HepG2 (cell line): ENCODE results near the gene ARHGAP30. TPM values are rescaled to one million over a fixed set of nuclear protein-coding genes. Genes with fewer than 3 reads are reported as not detected.

Source experiments
- AFF4 ChIP-seq: sonication (generic); formaldehyde crosslinking; IDR thresholded peaks from 2 replicates; pipeline ENCODE4 v1.4.0; 2020; ENCODE audit warnings: missing genetic modification reagents
- ASH2L ChIP-seq: fragments of 300-600, 200-600 bp; sonication (generic); IDR thresholded peaks from 2 replicates; pipeline ENCODE4 v1.7.0; 2017; ENCODE audit warnings: low read depth, mild to moderate bottlenecking, moderate library complexity, mixed read lengths, low read length; ENCODE audit not compliant: insufficient read length
- ATF1 ChIP-seq: IDR thresholded peaks from 2 replicates; pipeline ENCODE4 v1.6.1; 2016; ENCODE audit warnings: mild to moderate bottlenecking, control low read depth
- DPF2 ChIP-seq: sonication (generic); formaldehyde crosslinking; IDR thresholded peaks from 2 replicates; pipeline ENCODE4 v1.4.0; 2020; ENCODE audit warnings: mild to moderate bottlenecking, low read depth, missing genetic modification reagents, borderline replicate concordance
- GABPB1 ChIP-seq: IDR thresholded peaks from 2 replicates; pipeline ENCODE4 v1.6.1; 2016; ENCODE audit warnings: mild to moderate bottlenecking, missing genetic modification reagents, moderate library complexity, missing compliant biosample characterization
- JUND ChIP-seq: sonication (generic); formaldehyde crosslinking; IDR thresholded peaks from 2 replicates; pipeline ENCODE4 v1.8.0; 2022; ENCODE audit warnings: mild to moderate bottlenecking, missing genetic modification reagents
- MAFF ChIP-seq: IDR thresholded peaks from 2 replicates; pipeline ENCODE4 v1.6.1; 2011; ENCODE audit warnings: low read depth, low read length, improper control_type of control experiment
- RFXAP ChIP-seq: sonication (generic); formaldehyde crosslinking; IDR thresholded peaks from 2 replicates; pipeline ENCODE4 v1.4.0; 2020; ENCODE audit warnings: missing genetic modification reagents, borderline replicate concordance
- SALL1 ChIP-seq: sonication (generic); formaldehyde crosslinking; IDR thresholded peaks from 2 replicates; pipeline ENCODE4 v1.8.0; 2022; ENCODE audit warnings: mild to moderate bottlenecking, missing genetic modification reagents
- SMAD1 ChIP-seq: sonication (generic); formaldehyde crosslinking; IDR thresholded peaks from 2 replicates; pipeline ENCODE4 v1.4.0; 2020; ENCODE audit warnings: missing genetic modification reagents, low read depth, mild to moderate bottlenecking, borderline replicate concordance
- SNAI1 ChIP-seq: sonication (generic); formaldehyde crosslinking; IDR thresholded peaks from 2 replicates; pipeline ENCODE4 v1.5.0; 2020; ENCODE audit warnings: mild to moderate bottlenecking, missing genetic modification reagents, borderline replicate concordance
- SRY ChIP-seq: sonication (generic); formaldehyde crosslinking; IDR thresholded peaks from 2 replicates; pipeline ENCODE4 v1.8.0; 2022; ENCODE audit warnings: mild to moderate bottlenecking, missing genetic modification reagents
- STAT6 ChIP-seq: sonication (generic); formaldehyde crosslinking; IDR thresholded peaks from 2 replicates; pipeline ENCODE4 v1.4.0; 2020; ENCODE audit warnings: missing genetic modification reagents, mild to moderate bottlenecking, borderline replicate concordance
- ZBED4 ChIP-seq: sonication (generic); formaldehyde crosslinking; IDR thresholded peaks from 2 replicates; pipeline ENCODE4 v1.4.0; 2020; ENCODE audit warnings: missing genetic modification reagents, borderline replicate concordance
- ZFP90 ChIP-seq: sonication (generic); formaldehyde crosslinking; IDR thresholded peaks from 2 replicates; pipeline ENCODE4 v1.8.0; 2022; ENCODE audit warnings: missing genetic modification reagents, mild to moderate bottlenecking, inconsistent platforms, borderline replicate concordance
- ZNF180 ChIP-seq: sonication (generic); formaldehyde crosslinking; IDR thresholded peaks from 2 replicates; pipeline ENCODE4 v1.4.0; 2020; ENCODE audit warnings: low read depth, missing genetic modification reagents, borderline replicate concordance
- ZNF784 ChIP-seq: sonication (generic); formaldehyde crosslinking; IDR thresholded peaks from 2 replicates; pipeline ENCODE4 v1.5.1; 2020; ENCODE audit warnings: missing genetic modification reagents, mild to moderate bottlenecking, borderline replicate concordance
- polyA plus RNA-seq, 8 experiments: library from polyadenylated mRNA; depleted of rRNA in 3 of 8; stranded (reverse) in 7 of 8; unstranded in 1 of 8; fragments of >200 nt; fragmentation: Illumina TruSeq in 4 of 8; extraction: Trizol in 4 of 8; gene quantifications; 2 replicates each; pipeline versions ENCODE4 v1.2.1 to v1.2.3, GENCODE V29; 2011 to 2016; ENCODE audit warnings: low read depth in 4 of 8, missing spikeins in 1 of 8, mixed read lengths in 1 of 8; ENCODE audit not compliant: insufficient read depth in 1 of 8
- total RNA-seq, 5 experiments: library from RNA; depleted of rRNA; stranded (reverse); fragments of >200 nt; fragmentation: Illumina TruSeq; extraction: Trizol; gene quantifications; 2 replicates each; pipeline ENCODE4 v1.2.3, GENCODE V29; 2016; ENCODE audit warnings: low read depth in 1 of 5

Gene ARHGAP30
- total and polyA plus RNA-seq, 2 of the 13 experiments (the other 11 are each of a cell fraction or from before 2014, with no cell fraction given), result 0.13 to 0.20 TPM

- TF ChIP-seq ZFP90 (CRISPR knock-in tag), result peak; percentile 86
- TF ChIP-seq ZNF784 (CRISPR knock-in tag), result no peak; the same call in 1 of the 2 replicates
- TF ChIP-seq STAT6 (CRISPR knock-in tag), result peak; percentile 72; the same call in 1 of the 2 replicates
- TF ChIP-seq ASH2L, result peak; percentile 96
- no peak for TF ChIP-seq ZNF180 (CRISPR knock-in tag)
- TF ChIP-seq MAFF, result no peak
- peak; percentile 94 for TF ChIP-seq JUND (CRISPR knock-in tag)
- no peak; the same call in 1 of the 2 replicates for TF ChIP-seq ZBED4 (CRISPR knock-in tag)
- peak; percentile 93 for TF ChIP-seq GABPB1 (CRISPR knock-in tag)
- TF ChIP-seq SMAD1, result 0 out of 2 replicates have a peak, but pooled peaks have one; percentile 38
- TF ChIP-seq SRY (CRISPR knock-in tag), result 0 out of 2 replicates have a peak, but pooled peaks have one; percentile 15
- TF ChIP-seq AFF4 (CRISPR knock-in tag), result no peak
- no peak for TF ChIP-seq SNAI1 (CRISPR knock-in tag)
- peak; percentile 99 for TF ChIP-seq SALL1 (CRISPR knock-in tag)
- TF ChIP-seq ATF1 (CRISPR knock-in tag), result peak; percentile 84
- TF ChIP-seq RFXAP (CRISPR knock-in tag), result peak; percentile 82; the same call in 1 of the 2 replicates
- TF ChIP-seq DPF2 (CRISPR knock-in tag), result peak; percentile 91
These were observed 56.0 kb downstream of the ARHGAP30 start (continued) for GRCh38 chr1:161013488-161014230.
